Measurements from ENCODE around the gene MAPRE3. TPM values are rescaled to one million over a fixed set of nuclear protein-coding genes. Genes with fewer than 3 reads are reported as not detected.

The MAPRE3 gene
- total RNA-seq, 1 donor from 2014 or later = 27.0 TPM

DNA sequence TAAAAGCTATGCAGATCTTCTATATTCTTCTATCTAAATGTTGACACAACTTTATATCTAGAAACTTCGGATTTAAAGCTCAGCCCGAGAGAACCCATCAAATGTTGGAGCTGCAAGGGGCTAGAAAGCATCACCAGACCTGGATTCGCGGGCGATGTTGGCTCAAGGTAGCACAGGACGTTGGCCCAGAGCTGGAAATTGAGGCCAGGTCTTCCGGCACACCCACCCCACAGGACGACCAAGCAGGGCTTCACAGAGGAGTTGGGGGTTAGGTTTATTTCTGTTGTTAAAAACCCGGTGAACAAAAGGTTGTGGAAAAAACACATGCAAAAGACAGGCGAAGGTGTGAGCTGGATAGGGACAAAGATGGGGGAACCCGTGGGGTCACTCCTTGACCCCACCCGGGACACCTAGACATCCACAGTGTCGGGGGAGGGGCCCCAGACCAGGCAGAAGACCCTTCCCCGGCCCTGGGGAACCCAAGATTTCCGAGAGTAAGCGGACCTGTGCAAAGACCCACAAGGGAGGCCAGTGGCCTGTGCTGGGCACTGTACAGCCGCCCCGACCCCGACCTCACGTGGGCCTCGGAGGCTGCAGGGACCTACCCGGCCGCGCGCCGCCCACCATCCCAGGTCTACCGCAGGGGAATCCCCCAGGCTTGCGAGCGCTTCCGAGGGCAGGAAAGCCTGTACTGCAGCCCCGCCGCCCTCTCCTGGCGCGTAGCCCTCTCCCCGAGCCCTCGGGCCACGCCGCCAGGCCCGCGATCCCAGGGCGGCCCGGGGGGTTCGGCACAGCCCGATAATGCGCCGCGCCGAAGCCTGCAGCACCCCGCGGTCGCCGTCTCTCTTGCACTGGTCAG is 79.2 kb downstream of the MAPRE3 start:
- peak overlapping the region; percentile 90 for H3K4me3 Mint-ChIP-seq (ENCODE audit: unreplicated experiment)
- H3K27ac ChIP-seq (ENCODE audit: low read depth, low read length) = peak overlapping the region; percentile 51
- no peaks in the 10 kb centered on the region for H4K20me1 ChIP-seq (ENCODE audit: insufficient read depth, low read length)

DNA sequence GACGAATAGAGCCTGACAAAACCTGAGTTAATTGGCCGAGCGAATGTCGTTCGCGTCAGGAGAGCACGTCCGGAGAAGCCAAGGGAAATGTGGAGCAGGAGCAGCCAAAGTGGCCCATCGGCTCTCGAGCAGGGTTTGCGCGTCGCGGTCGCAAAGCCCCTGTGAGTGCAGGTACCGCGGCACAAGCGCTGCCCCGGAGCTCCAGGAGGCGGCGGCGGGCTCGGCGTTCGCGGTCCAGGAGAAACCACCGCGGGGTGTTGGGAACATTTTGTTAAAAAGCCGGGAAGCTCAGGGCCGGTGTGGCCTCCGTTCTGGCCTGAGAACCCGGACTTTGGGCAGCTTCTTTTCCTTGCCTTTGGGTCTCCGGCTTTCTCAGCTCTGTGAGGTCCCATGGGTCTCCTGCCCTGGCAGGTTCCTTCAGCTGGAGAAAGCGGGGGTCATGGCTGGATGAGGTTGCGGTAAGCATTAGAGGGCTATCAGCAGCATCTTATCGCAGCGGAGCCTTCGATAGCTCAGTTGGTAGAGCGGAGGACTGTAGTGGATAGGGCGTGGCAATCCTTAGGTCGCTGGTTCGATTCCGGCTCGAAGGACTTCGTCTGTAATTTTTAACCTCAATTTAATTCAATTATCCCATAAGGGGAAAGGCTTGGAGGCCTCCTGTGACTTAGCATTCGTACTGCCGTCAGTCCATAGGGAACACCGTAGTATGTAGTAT is 80.0 kb downstream of the MAPRE3 start:
- Mint-ChIP-seq H3K4me1 (ENCODE audit: low read depth, unreplicated experiment) (peaks cover 2% of the 10 kb centered on the region), H3K27me3 (ENCODE audit: low read depth, unreplicated experiment) (no peaks in the 10 kb centered on the region), H3K36me3 (ENCODE audit: low read depth, unreplicated experiment) (peaks cover 11% of the 10 kb centered on the region), H3K9me3 (ENCODE audit: unreplicated experiment) (no peaks in the 10 kb centered on the region), H3K27ac (ENCODE audit: unreplicated experiment) (peak overlapping the region; percentile 91), H3K4me3 (ENCODE audit: unreplicated experiment) (peak overlapping the region; percentile 90)
- Histone ChIP-seq H3K4me2 (ENCODE audit: low read length) (peak overlapping the region; percentile 99), H3K9ac (ENCODE audit: low read length) (peak overlapping the region; percentile 88), H3K27ac (ENCODE audit: low read depth, low read length) (peak overlapping the region; percentile 77), H3K4me1 (ENCODE audit: insufficient read depth, low read length) (peaks cover 14% of the 10 kb centered on the region), H3K27me3 (ENCODE audit: insufficient read depth, low read length) (no peaks in the 10 kb centered on the region), H2AFZ (ENCODE audit: low read depth, low read length) (peak overlapping the region; percentile 44), H3K36me3 (ENCODE audit: insufficient read depth, low read length) (peaks cover 5% of the 10 kb centered on the region), H4K20me1 (ENCODE audit: insufficient read depth, low read length) (no peaks in the 10 kb centered on the region), H3K4me3 (ENCODE audit: insufficient read depth, low read depth, low read length) (peak overlapping the region; percentile 69), H3K79me2 (ENCODE audit: insufficient read depth, low read length) (no peaks in the 10 kb centered on the region), H3K9me3 (ENCODE audit: insufficient read depth, low read depth, low read length) (no peaks in the 10 kb centered on the region)
- FAIRE-seq (peak; percentile 37), DNase-seq (ENCODE audit: low read depth) (peak; percentile 92)
- TF ChIP-seq, protein P1, sequence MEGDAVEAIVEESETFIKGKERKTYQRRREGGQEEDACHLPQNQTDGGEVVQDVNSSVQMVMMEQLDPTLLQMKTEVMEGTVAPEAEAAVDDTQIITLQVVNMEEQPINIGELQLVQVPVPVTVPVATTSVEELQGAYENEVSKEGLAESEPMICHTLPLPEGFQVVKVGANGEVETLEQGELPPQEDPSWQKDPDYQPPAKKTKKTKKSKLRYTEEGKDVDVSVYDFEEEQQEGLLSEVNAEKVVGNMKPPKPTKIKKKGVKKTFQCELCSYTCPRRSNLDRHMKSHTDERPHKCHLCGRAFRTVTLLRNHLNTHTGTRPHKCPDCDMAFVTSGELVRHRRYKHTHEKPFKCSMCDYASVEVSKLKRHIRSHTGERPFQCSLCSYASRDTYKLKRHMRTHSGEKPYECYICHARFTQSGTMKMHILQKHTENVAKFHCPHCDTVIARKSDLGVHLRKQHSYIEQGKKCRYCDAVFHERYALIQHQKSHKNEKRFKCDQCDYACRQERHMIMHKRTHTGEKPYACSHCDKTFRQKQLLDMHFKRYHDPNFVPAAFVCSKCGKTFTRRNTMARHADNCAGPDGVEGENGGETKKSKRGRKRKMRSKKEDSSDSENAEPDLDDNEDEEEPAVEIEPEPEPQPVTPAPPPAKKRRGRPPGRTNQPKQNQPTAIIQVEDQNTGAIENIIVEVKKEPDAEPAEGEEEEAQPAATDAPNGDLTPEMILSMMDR (IDR thresholded peaks at IDR 0.05; ENCODE audit: insufficient read depth, low read depth, low read length) = no peak
- TF ChIP-seq EZH2 (IDR thresholded peaks at IDR 0.05; ENCODE audit: insufficient read depth, low read length) = no peak

More for the DNA sequence above, 79.2 kb downstream of the MAPRE3 start:
- Histone ChIP-seq H3K4me3 (ENCODE audit: insufficient read depth, low read depth, low read length) (peak overlapping the region; percentile 69), H3K4me1 (ENCODE audit: insufficient read depth, low read length) (peaks cover 14% of the 10 kb centered on the region), H3K9ac (ENCODE audit: low read length) (peak overlapping the region; percentile 71), H2AFZ (ENCODE audit: low read depth, low read length) (peak overlapping the region; percentile 44), H3K27me3 (ENCODE audit: insufficient read depth, low read length) (no peaks in the 10 kb centered on the region), H3K9me3 (ENCODE audit: insufficient read depth, low read depth, low read length) (no peaks in the 10 kb centered on the region), H3K4me2 (ENCODE audit: low read length) (peak overlapping the region; percentile 99), H3K36me3 (ENCODE audit: insufficient read depth, low read length) (no peaks in the 10 kb centered on the region), H3K79me2 (ENCODE audit: insufficient read depth, low read length) (no peaks in the 10 kb centered on the region)
- Mint-ChIP-seq H3K4me1 (ENCODE audit: low read depth, unreplicated experiment) (peaks cover 2% of the 10 kb centered on the region), H3K27ac (ENCODE audit: unreplicated experiment) (peak overlapping the region; percentile 91), H3K36me3 (ENCODE audit: low read depth, unreplicated experiment) (peaks cover 5% of the 10 kb centered on the region), H3K9me3 (ENCODE audit: unreplicated experiment) (no peaks in the 10 kb centered on the region), H3K27me3 (ENCODE audit: low read depth, unreplicated experiment) (no peaks in the 10 kb centered on the region)
- DNase-seq (ENCODE audit: low read depth) = no peak
- FAIRE-seq = no peak
- TF ChIP-seq EZH2 (IDR thresholded peaks at IDR 0.05; ENCODE audit: insufficient read depth, low read length) = no peak
- TF ChIP-seq, protein P1 (IDR thresholded peaks at IDR 0.05; ENCODE audit: insufficient read depth, low read depth, low read length) = no peak
